Measurements from ENCODE around the gene HMG20A.

HMG20A gene

DNA sequence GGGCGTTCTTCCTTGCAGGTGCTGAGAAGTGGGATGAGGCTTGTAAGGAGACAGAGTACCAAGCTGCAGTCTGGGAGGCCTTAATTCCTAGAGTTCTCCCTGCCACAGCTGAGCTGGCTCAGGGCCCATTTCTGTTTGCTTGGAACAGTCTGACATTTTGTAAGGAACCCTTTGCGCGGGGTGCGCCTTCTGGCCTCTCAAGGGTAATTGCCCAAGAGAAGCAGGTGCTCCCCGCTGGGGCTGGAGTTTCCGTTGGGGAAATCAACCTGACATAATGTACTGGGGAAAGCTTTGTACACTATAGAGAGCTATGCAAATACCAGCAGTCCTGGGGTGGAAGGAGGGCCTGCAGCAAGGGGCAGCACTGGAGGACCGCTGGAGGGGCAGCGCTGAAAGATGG lies 83.6 kb downstream of the HMG20A start:
- H3K36me3 ChIP-seq (ENCODE audit: control insufficient read depth, insufficient read depth, low read length), result no peaks in the 10 kb centered on the region
- no peak for DNase-seq (ENCODE audit: extremely low read depth, insufficient read length)
- TF ChIP-seq, protein P1, sequence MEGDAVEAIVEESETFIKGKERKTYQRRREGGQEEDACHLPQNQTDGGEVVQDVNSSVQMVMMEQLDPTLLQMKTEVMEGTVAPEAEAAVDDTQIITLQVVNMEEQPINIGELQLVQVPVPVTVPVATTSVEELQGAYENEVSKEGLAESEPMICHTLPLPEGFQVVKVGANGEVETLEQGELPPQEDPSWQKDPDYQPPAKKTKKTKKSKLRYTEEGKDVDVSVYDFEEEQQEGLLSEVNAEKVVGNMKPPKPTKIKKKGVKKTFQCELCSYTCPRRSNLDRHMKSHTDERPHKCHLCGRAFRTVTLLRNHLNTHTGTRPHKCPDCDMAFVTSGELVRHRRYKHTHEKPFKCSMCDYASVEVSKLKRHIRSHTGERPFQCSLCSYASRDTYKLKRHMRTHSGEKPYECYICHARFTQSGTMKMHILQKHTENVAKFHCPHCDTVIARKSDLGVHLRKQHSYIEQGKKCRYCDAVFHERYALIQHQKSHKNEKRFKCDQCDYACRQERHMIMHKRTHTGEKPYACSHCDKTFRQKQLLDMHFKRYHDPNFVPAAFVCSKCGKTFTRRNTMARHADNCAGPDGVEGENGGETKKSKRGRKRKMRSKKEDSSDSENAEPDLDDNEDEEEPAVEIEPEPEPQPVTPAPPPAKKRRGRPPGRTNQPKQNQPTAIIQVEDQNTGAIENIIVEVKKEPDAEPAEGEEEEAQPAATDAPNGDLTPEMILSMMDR (IDR thresholded peaks at IDR 0.05; ENCODE audit: insufficient read depth, low read length, poor library complexity, severe bottlenecking), result no peak
- no peaks in the 10 kb centered on the region for H3K27me3 ChIP-seq (replicated peaks; ENCODE audit: control insufficient read depth, insufficient read depth, low read length)
- no peak overlapping the region for H3K4me3 ChIP-seq (replicated peaks; ENCODE audit: low read depth, low read length)

DNA sequence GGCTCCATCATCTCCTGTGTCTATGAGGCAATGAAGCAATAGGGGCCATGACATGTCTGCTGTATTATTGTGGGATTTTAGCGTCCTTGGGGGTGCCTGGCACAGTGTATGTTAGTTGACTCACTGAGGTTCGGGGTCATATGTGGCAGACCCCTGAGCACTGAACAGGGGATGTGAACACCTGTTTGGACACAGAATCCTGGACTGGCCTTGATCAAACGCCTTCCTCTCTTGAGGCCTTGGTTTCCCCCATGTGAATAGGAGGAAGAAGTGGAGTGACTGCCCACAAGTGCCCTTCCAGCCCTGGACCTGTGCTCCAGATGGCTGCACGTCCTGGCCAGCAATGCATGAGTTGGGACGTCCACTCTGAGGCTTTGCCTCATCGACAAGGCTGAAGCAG lies 84.2 kb downstream of the HMG20A start:
- no peaks in the 10 kb centered on the region for H3K27me3 ChIP-seq (replicated peaks; ENCODE audit: control insufficient read depth, insufficient read depth, low read length)
- H3K4me3 ChIP-seq (replicated peaks; ENCODE audit: low read depth, low read length), result no peak overlapping the region
- H3K36me3 ChIP-seq (ENCODE audit: control insufficient read depth, insufficient read depth, low read length), result no peaks in the 10 kb centered on the region
- TF ChIP-seq, protein P1 (IDR thresholded peaks at IDR 0.05; ENCODE audit: insufficient read depth, low read length, poor library complexity, severe bottlenecking), result no peak
- DNase-seq (ENCODE audit: extremely low read depth, insufficient read length), result no peak

DNA sequence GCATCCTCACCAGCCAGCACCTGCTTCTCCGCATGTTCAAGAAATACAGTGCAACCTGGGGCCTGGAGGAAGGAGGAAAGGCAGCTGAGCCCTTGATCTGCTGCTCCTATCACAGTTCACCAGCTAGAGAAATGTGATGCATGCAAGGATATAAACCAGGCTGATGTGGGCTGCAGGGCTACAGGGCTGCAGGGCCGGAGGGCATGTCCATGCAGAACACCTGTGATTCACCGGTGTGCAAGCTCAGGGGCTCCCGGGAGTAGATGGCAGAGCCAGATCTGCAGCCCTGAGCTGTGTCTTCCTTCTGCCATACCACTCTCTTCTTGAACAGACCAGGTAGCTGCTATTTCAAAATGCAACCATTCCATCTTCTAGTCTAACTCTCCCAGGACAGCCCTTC lies 84.9 kb downstream of the HMG20A start:
- no peak for DNase-seq (ENCODE audit: extremely low read depth, insufficient read length)
- Histone ChIP-seq H3K36me3 (ENCODE audit: control insufficient read depth, insufficient read depth, low read length) (no peaks in the 10 kb centered on the region), H3K4me3 (replicated peaks; ENCODE audit: low read depth, low read length) (no peak overlapping the region), H3K27me3 (replicated peaks; ENCODE audit: control insufficient read depth, insufficient read depth, low read length) (no peaks in the 10 kb centered on the region)
- TF ChIP-seq, protein P1 (IDR thresholded peaks at IDR 0.05; ENCODE audit: insufficient read depth, low read length, poor library complexity, severe bottlenecking), result no peak

DNA sequence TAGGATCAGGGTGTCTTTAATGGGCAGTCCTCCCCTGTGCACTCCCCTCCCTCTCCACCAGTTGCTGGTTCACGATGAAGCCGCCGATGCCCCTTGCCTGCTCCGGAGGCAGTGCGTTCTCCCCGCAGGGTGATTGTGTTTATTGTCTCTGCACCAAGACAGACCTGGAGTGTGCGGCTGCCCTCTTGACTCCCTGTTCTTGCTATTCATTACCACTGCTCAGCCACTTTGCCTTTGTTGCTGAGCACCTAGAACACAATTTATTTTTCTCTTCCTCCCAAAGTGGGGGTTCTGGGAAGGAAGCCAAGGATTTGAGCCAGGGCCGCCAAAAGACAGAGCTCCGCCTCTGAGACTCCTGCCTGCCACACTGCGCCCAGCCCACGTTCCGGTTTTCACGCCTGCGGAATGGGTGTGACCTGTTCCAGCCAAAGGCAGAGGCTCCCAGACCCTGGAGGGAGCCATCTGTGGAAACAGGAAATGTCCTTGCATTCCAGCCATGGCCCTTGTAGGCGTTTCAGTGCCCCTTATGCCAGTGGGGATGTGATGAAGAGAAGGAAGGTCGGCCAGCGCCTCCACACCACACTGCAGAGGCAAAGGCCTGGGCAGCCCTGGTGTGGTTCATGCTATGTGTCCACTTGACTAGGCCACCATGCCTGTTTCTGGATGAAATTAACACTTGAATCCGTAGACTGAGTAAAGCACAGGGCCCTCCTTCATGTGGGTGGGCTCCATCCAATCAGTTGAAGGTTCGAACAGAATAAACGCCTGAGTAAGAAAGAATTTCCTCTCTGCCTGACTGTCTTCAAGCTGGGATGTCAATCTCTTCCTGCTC lies 85.8 kb downstream of the HMG20A start:
- TF ChIP-seq, protein P1 (IDR thresholded peaks at IDR 0.05; ENCODE audit: insufficient read depth, low read length, poor library complexity, severe bottlenecking), result no peak
- Histone ChIP-seq H3K36me3 (ENCODE audit: control insufficient read depth, insufficient read depth, low read length) (no peaks in the 10 kb centered on the region), H3K27me3 (replicated peaks; ENCODE audit: control insufficient read depth, insufficient read depth, low read length) (no peaks in the 10 kb centered on the region), H3K4me3 (replicated peaks; ENCODE audit: low read depth, low read length) (no peak overlapping the region)
- no peak for DNase-seq (ENCODE audit: extremely low read depth, insufficient read length)

DNA sequence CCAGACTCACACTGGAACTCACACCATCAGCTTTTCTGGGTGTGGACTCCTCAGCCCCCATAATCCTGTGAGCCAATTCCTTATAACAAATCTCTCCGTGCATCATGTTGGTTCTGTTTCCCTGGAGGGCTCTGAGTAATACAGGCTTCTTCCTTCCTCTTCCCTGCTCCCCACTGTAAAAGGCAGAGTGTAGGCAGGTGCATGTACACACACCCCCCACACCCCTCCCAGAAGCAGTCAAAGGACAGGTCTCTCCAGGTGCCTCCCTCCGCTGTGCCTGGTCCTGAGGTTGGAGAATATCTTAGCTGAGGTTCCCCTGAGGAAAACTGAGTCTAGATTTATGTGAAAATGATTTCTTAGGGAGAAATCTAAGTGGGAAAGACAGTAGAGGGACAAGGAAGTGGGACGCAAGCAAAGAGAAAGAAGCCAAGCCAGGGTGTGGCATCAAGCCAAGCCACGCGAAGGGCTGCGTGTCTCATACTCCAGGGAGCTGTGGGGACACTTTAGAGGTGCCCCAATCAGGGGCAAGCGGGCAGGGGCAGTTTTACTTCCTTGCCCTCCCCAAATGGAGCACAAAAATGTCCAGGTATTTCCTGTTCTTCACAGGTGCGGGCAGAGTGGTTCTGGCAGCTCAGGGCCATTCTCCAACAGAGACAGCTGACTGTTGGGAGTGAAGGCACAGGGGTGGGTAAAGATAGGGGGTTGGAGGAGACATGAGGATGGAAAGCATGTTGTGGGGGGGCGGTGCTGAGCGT lies 86.6 kb downstream of the HMG20A start:
- Histone ChIP-seq H3K4me3 (replicated peaks; ENCODE audit: low read depth, low read length) (no peak overlapping the region), H3K36me3 (ENCODE audit: control insufficient read depth, insufficient read depth, low read length) (no peaks in the 10 kb centered on the region), H3K27me3 (replicated peaks; ENCODE audit: control insufficient read depth, insufficient read depth, low read length) (no peaks in the 10 kb centered on the region)
- TF ChIP-seq, protein P1 (IDR thresholded peaks at IDR 0.05; ENCODE audit: insufficient read depth, low read length, poor library complexity, severe bottlenecking), result no peak
- DNase-seq (ENCODE audit: extremely low read depth, insufficient read length), result no peak

Measured in GM06990 (cell line).